T-cell (primary cell): ENCODE measurements around the gene NT5C1A. TPM values are rescaled to one million over a fixed set of nuclear protein-coding genes. Genes with fewer than 3 reads are reported as not detected.
A peak's percentile ranks its signal among the peaks of the same experiment; 100 is the strongest.

Experiments
- ATAC-seq, 4 experiments: fragments of 200-7000 bp in 3 of 4; fragments of 150-1000 bp in 1 of 4; cut with Tn5 transposase; replicated peaks in 1 of 4; 1 replicate in 3 of 4; 2 replicates in 1 of 4; pipeline ENCODE4 v1.10.0; 2021; ENCODE audit warnings: moderate library complexity in 3 of 4, mild to moderate bottlenecking in 2 of 4, moderate number of reproducible peaks in 1 of 4
- CTCF ChIA-PET, 2 donors: fragments of 300-600 bp; sonication (Branson Sonifier 250); formaldehyde crosslinking; loops; one replicate each; lab custom pipeline; 2022; ENCODE audit warnings: antibody characterized with exemption in 2 of 2; lab: Charles Lee
- POLR2A ChIA-PET, 2 donors: fragments of 300-600 bp; sonication (Branson Sonifier 250); formaldehyde crosslinking; loops; one replicate each; lab custom pipeline; 2022; ENCODE audit warnings: antibody characterized with exemption in 2 of 2; lab: Charles Lee
- DNase-seq, 35 experiments: peaks; one replicate each; pipeline versions ENCODE4 v3.0.0 to v3.0.0-alpha.2; 2013 to 2023
- H3K27ac ChIP-seq: one replicate; pipeline ENCODE4 v1.5.1; 2013; ENCODE audit warnings: low read length
- H3K27me3 ChIP-seq, 2 experiments: replicated peaks in 1 of 2; 1 replicate in 1 of 2; 2 replicates in 1 of 2; pipeline versions ENCODE4 v1.6.1 to v1.7.0; 2013; ENCODE audit warnings: low read length in 1 of 2, mixed read lengths in 1 of 2; ENCODE audit not compliant: control insufficient read depth in 2 of 2, insufficient read depth in 2 of 2; ENCODE audit errors: extremely low read depth in 1 of 2
- H3K36me3 ChIP-seq, 2 donors: 1 replicate in 1 of 2; 2 replicates in 1 of 2; pipeline versions ENCODE4 v1.6.1 to v1.7.0; 2013; ENCODE audit warnings: low read length in 1 of 2; ENCODE audit not compliant: control insufficient read depth in 2 of 2, insufficient read depth in 1 of 2; ENCODE audit errors: extremely low read depth in 1 of 2
- H3K4me1 ChIP-seq, 2 experiments: 1 replicate in 1 of 2; 2 replicates in 1 of 2; pipeline versions ENCODE4 v1.6.1 to v1.7.0; 2013; ENCODE audit warnings: low read length in 2 of 2, mixed read lengths in 1 of 2; ENCODE audit not compliant: insufficient read depth in 2 of 2, control insufficient read depth in 1 of 2; ENCODE audit errors: extremely low read depth in 1 of 2
- H3K4me3 ChIP-seq, 2 donors: 1 replicate in 1 of 2; 2 replicates in 1 of 2; pipeline versions ENCODE4 v1.5.1 to v1.7.0; 2013; ENCODE audit warnings: mild to moderate bottlenecking in 2 of 2, low read length in 1 of 2, moderate library complexity in 1 of 2; ENCODE audit not compliant: control insufficient read depth in 1 of 2; ENCODE audit errors: extremely low read depth in 1 of 2
- H3K9me3 ChIP-seq: 2 replicates; pipeline ENCODE4 v1.7.0; 2013
- H3K27ac Mint-ChIP-seq, 2 donors: one replicate each; pipeline ENCODE4 v1.8.0; 2020 to 2021; ENCODE audit warnings: mild to moderate bottlenecking in 2 of 2, mixed read lengths in 2 of 2
- H3K27me3 Mint-ChIP-seq, 2 donors: one replicate each; pipeline ENCODE4 v1.8.0; 2021 to 2022; ENCODE audit warnings: mixed read lengths in 2 of 2
- H3K36me3 Mint-ChIP-seq: one replicate; pipeline ENCODE4 v1.8.0; 2021; ENCODE audit warnings: mixed read lengths
- H3K4me1 Mint-ChIP-seq, 3 donors: one replicate each; pipeline ENCODE4 v1.8.0; 2020 to 2022; ENCODE audit warnings: mixed read lengths in 3 of 3, mild to moderate bottlenecking in 1 of 3
- H3K4me3 Mint-ChIP-seq, 3 donors: one replicate each; pipeline ENCODE4 v1.8.0; 2020 to 2022; ENCODE audit warnings: mild to moderate bottlenecking in 3 of 3, mixed read lengths in 3 of 3, moderate library complexity in 3 of 3
- H3K9me3 Mint-ChIP-seq, 3 donors: one replicate each; pipeline ENCODE4 v1.8.0; 2020 to 2022; ENCODE audit warnings: mixed read lengths in 3 of 3
- WGBS: methylation state at CpG from one replicate; pipeline ENCODE4 v1.1.5; 2013; ENCODE audit warnings: missing lambda C conversion rate; ENCODE audit not compliant: insufficient coverage; 5-methylcytosine and 5-hydroxymethylcytosine counted together
- total RNA-seq, 35 experiments: library from RNA in 6 of 35; stranded (reverse) in 6 of 35; fragments of 120-200 nt in 1 of 35; gene quantifications; one replicate each; pipeline versions ENCODE4 v1.2.1 to v1.2.4 and lab custom pipeline; 2013 to 2026

Gene NT5C1A
- total RNA-seq, 5 donors from 2014 or later (not counting 1 experiment from before 2014, with no cell fraction given): 0.22 to 1.3 (median 0.42) TPM; not detected in 1

DNA sequence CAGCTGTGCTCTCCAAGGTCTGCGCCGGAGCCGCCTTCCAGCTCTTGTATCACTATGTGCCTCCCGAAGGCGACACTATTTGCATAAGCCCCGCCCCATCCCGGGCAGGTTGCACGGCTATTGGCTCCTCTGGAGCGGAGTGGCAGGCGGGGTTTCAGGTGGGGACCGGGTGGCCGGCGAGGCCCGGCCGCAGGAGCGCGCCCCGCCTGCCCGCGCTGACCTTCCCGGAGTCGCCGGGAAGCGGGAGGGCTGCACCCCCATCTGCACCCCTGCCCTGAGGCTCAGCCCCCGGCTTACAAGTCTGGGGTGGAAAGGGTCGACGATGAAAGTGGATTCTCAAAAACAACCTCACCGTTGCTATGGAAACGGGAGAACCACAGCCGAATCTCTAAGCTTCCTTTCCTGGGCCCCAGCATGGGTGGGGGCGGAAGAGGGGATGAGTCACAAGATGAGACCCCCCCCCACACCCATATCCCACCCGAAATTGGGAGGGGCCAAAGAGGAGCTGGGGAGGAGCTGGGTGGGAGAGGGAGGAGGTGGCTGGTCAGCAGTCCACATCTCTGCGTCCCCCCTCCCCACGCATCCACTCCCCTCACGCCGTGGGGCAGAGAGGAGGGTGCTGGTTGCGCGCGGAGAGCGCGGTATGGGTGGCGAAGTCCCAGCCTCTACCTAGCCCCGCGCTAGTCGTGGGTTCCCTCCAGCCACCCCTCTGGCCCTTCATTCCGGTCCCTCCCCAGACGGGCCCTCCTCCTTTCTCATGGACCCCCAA lies 19.7 kb upstream of the NT5C1A start, which contains the start of gene HPCAL4:
Gene HPCAL4, minus strand, starts transcription at position 51 of the 769 bp plus-strand sequence. CDS start 6,830 bp downstream, outside the sequence.
- Mint-ChIP-seq H3K9me3 (no peaks in the 10 kb centered on the region), H3K36me3 (peaks cover 6% of the 10 kb centered on the region), H3K27ac (peak within 1 kb of the TSS; percentile 75 to 90), H3K4me3 (peak within 1 kb of the TSS; percentile 85 to 91 (median 86)), H3K4me1 (peaks cover 40 to 52% (median 44%) of the 10 kb centered on the region in 3 donors), H3K27me3 (peaks cover under 1 to 5% of the 10 kb centered on the region in 2 donors)
- peak; percentile 90 to 94 (median 92) for ATAC-seq
- Histone ChIP-seq H3K36me3 (no peaks in the 10 kb centered on the region), H3K4me3 (peak within 1 kb of the TSS; percentile 58 to 66), H3K9me3 (no peaks in the 10 kb centered on the region), H3K27me3 (peaks cover 10 to 53% of the 10 kb centered on the region in 2 experiments), H3K4me1 (peaks cover 0 to 36% of the 10 kb centered on the region in 2 experiments), H3K27ac (peak within 1 kb of the TSS; percentile 24)
- ChIA-PET POLR2A (interaction anchor here (0.6 to 1.0 kb wide), 9 partner anchors 10 to 1018 kb away, joined by 3 to 8 read pairs (median 4); partner anchors contain the start of gene PPIE (in 2 of the 2)), CTCF (interaction anchor here (0.6 to 1.3 kb wide), 7 partner anchors 12 to 110 kb away, joined by 3 to 5 read pairs (median 4); no protein-coding TSS in a partner anchor)
- peak; percentile 76 to 93 (median 85) for DNase-seq
- WGBS: 5% methylated on average over 28 of the region's 47 CpGs

DNA sequence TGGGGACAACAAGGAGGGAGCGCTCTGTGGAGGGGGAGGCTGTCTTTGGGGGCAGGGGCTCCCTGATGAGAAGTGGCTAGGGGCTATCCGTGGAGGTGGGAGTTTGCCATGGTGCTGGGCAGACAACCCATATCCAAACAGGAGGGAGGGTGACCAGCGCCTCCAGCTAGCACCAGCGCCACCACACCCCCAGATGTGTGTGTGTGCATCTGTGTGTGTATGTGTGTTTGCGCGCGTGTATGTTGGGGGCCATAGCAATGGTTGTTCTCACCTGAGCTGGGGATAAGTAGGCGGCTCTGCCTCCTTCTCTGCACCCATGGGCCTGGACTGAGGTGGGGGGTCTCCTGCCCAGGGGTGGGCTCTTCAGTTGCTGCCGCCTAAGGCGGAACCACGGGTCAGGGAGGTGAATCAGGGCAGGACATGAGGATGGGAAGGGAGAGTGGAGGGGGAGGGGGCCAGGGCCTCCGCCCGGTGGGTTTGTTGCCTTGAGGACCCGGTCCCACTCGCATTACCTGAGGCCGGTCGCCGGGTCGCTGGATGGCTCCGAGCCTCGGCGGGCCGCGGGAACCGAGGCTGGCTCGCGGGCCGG lies 19.0 kb upstream of the NT5C1A start:
- WGBS: 16% methylated on average over 24 of the region's 28 CpGs
- Mint-ChIP-seq H3K36me3 (peaks cover 10% of the 10 kb centered on the region), H3K27ac (peak overlapping the region; percentile 75 to 90), H3K9me3 (no peaks in the 10 kb centered on the region), H3K4me3 (peak overlapping the region; percentile 85 to 91 (median 86)), H3K27me3 (peaks cover 5% of the 10 kb centered on the region in 2 donors), H3K4me1 (peaks cover 40 to 52% (median 44%) of the 10 kb centered on the region in 3 donors)
- H3K27me3 ChIP-seq: peaks cover 10 to 59% of the 10 kb centered on the region in 2 experiments
- peaks cover 0 to 36% of the 10 kb centered on the region in 2 experiments for H3K4me1 ChIP-seq
- H3K9me3 ChIP-seq: no peaks in the 10 kb centered on the region
- CTCF ChIA-PET: interaction anchor here (0.6 to 1.3 kb wide), 7 partner anchors 11 to 109 kb away, joined by 3 to 5 read pairs (median 4); no protein-coding TSS in a partner anchor
- ATAC-seq (peak in 3 of 4 experiments; percentile 0 to 1 (median 1)), DNase-seq (no peak)
- no peaks in the 10 kb centered on the region for H3K36me3 ChIP-seq
- H3K4me3 ChIP-seq: peak overlapping the region; percentile 58 to 66
- H3K27ac ChIP-seq: no peak overlapping the region
- POLR2A ChIA-PET: interaction anchor here (0.6 to 1.0 kb wide), 8 partner anchors 10 to 1019 kb away, joined by 3 to 8 read pairs (median 4); partner anchors contain the start of gene PPIE (in 2 of the 2)

DNA sequence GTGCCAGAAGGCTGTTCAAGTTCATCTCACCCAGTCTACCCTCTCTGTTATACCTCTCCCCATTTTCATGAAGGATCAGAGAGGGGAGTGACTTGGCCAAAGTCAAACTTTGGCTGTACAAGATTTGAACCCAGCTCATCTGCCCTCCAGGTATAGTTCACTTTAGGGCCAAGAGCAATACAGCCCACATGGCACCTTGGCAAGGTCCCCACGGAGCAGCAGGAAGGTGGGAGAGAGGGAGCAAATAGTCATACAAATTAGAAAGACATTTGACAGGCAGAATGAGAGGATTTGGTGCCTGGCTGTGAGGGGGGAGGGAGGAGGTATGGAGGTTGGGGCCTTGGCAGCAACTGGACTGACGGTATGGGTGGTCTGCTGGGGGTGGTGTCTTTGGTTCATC lies 18.3 kb upstream of the NT5C1A start:
- Mint-ChIP-seq H3K36me3 (peaks cover 10% of the 10 kb centered on the region), H3K4me3 (peak overlapping the region; percentile 85 to 91 (median 86)), H3K9me3 (no peaks in the 10 kb centered on the region), H3K27me3 (peaks cover 5% of the 10 kb centered on the region in 2 donors), H3K27ac (peak overlapping the region; percentile 72 to 90), H3K4me1 (peaks cover 43 to 52% (median 43%) of the 10 kb centered on the region in 3 donors)
- POLR2A ChIA-PET: interaction anchor here in 1 of 2 donors (0.9 kb wide), 1 partner anchor 32 kb away, joined by 3 read pairs; no protein-coding TSS in a partner anchor
- no peak for ATAC-seq
- WGBS: 49% methylated on average over 2 of the region's 2 CpGs
- no peak for DNase-seq
- Histone ChIP-seq H3K4me3 (peak overlapping the region in 1 of 2 donors; percentile 66), H3K36me3 (no peaks in the 10 kb centered on the region), H3K9me3 (no peaks in the 10 kb centered on the region), H3K27ac (no peak overlapping the region), H3K4me1 (peaks cover 0 to 36% of the 10 kb centered on the region in 2 experiments), H3K27me3 (peaks cover 10 to 59% of the 10 kb centered on the region in 2 experiments)
- CTCF ChIA-PET: no interaction called here

DNA sequence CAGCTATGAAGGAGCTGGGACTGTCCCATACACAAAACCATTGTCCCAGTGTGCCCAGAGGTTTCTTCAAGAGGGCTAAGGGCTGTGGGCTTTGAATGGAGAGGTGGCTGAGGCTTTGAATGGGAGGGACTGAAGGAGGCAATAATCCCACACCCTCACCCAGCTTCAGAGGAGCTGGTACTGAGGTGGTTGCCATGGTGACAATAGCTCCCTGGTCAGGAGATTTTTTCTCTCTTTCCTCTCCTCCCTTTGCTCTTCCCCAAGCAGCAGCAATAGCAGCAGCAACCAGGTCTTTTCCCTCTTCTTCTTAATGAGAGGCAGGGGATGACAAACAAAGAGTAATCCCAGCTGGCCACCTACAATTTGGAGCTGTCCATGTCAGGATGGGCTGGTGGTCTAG lies 17.7 kb upstream of the NT5C1A start:
- Histone ChIP-seq H3K27me3 (peaks cover 11 to 62% of the 10 kb centered on the region in 2 experiments), H3K36me3 (no peaks in the 10 kb centered on the region), H3K27ac (no peak overlapping the region), H3K9me3 (no peaks in the 10 kb centered on the region), H3K4me1 (peaks cover 0 to 38% of the 10 kb centered on the region in 2 experiments), H3K4me3 (no peak overlapping the region)
- Mint-ChIP-seq H3K27me3 (peaks cover 8 to 9% of the 10 kb centered on the region in 2 donors), H3K36me3 (peaks cover 10% of the 10 kb centered on the region), H3K9me3 (no peaks in the 10 kb centered on the region), H3K4me1 (peaks cover 43 to 54% (median 45%) of the 10 kb centered on the region in 3 donors), H3K27ac (peak overlapping the region in 1 of 2 donors; percentile 76), H3K4me3 (peak overlapping the region; percentile 85 to 91 (median 86))
- POLR2A ChIA-PET: interaction anchor here in 1 of 2 donors (0.7 kb wide), 1 partner anchor 16 kb away, joined by 3 read pairs; no protein-coding TSS in a partner anchor
- CTCF ChIA-PET: no interaction called here
- no peak for DNase-seq
- ATAC-seq: no peak

DNA sequence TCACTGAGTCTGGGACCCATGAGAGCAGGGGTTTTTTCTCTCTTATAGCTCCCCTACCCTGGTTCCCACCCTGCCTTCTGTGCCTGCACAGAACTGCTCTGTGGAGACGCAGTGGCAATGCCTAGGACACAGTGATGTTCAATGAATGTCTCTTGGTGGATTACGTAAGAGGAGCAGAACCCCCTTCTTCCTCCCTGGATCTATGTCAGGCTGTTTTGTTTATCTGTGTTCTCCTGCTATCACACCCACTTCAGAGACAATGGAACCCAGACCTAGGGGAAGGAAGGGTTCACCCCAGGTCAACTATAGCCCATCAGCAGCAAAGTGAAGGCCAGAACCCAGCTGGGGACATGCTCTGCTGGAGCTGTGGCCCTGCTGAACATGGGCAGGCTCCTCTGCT lies 17.3 kb upstream of the NT5C1A start:
- peaks cover 0 to 42% of the 10 kb centered on the region in 2 experiments for H3K4me1 ChIP-seq
- peaks cover 10% of the 10 kb centered on the region for H3K36me3 Mint-ChIP-seq
- peaks cover 9 to 66% of the 10 kb centered on the region in 2 experiments for H3K27me3 ChIP-seq
- POLR2A ChIA-PET: interaction anchor here in 1 of 2 donors (0.7 kb wide), 1 partner anchor 16 kb away, joined by 3 read pairs; no protein-coding TSS in a partner anchor
- peaks cover 9 to 10% of the 10 kb centered on the region in 2 donors for H3K27me3 Mint-ChIP-seq
- no peaks in the 10 kb centered on the region for H3K36me3 ChIP-seq
- CTCF ChIA-PET: no interaction called here
- peak overlapping the region in 1 of 2 donors; percentile 41 for H3K27ac Mint-ChIP-seq
- peak overlapping the region in 2 of 3 donors; percentile 7 to 86 for H3K4me3 Mint-ChIP-seq
- H3K27ac ChIP-seq: no peak overlapping the region
- peaks cover 45 to 54% (median 46%) of the 10 kb centered on the region in 3 donors for H3K4me1 Mint-ChIP-seq
- no peaks in the 10 kb centered on the region for H3K9me3 Mint-ChIP-seq
- no CpG with 5 or more reads among the region's 2 CpGs for whole genome bisulfite sequencing
- no peak for DNase-seq
- no peaks in the 10 kb centered on the region for H3K9me3 ChIP-seq
- no peak for ATAC-seq
- no peak overlapping the region for H3K4me3 ChIP-seq
